Prostate gland (tissue), 2 donors: Measurements from ENCODE around the gene CLEC1A.

Experiments
- CTCF ChIP-seq, 4 experiments: fragments of 200-600 bp in 2 of 4; fragments of 450-650 bp in 2 of 4; sonication (generic) in 2 of 4; IDR thresholded peaks; 1 replicate in 3 of 4; 2 replicates in 1 of 4; pipeline ENCODE4 v1.5.1; 2016 to 2019; ENCODE audit warnings: antibody characterized with exemption in 4 of 4, mild to moderate bottlenecking in 2 of 4, moderate library complexity in 2 of 4
- POLR2A ChIP-seq: fragments of 450-650 bp; IDR thresholded peaks from one replicate; pipeline ENCODE4 v1.6.1; 2016; ENCODE audit warnings: antibody characterized with exemption, mild to moderate bottlenecking

GRCh38 chr12:10042167-10042566 lies 56.6 kb downstream of the CLEC1A start:
- TF ChIP-seq CTCF (IDR thresholded peaks at IDR 0.05) (no peak), POLR2A (no peak)
